SK-N-SH (cell line): ENCODE measurements around the gene ALDH1L1. TPM values are rescaled to one million over a fixed set of nuclear protein-coding genes. Genes with fewer than 3 reads are reported as not detected.
A peak's percentile ranks its signal among the peaks of the same experiment; 100 is the strongest.

Experiments used
- CTCF ChIA-PET: fragments of 300-600, 350-600 bp; formaldehyde crosslinking; extraction: SDS; loops from one replicate; lab custom pipeline; 2021; lab: Yijun Ruan, JAX
- POLR2A ChIA-PET: fragments of 350-600 bp; sonication (Branson Sonifier 250); formaldehyde crosslinking; extraction: SDS; loops from one replicate; lab custom pipeline; 2020; ENCODE audit warnings: antibody characterized with exemption, inconsistent platforms; lab: Yijun Ruan, JAX
- DNase-seq: peaks from one replicate; pipeline ENCODE4 v3.0.0; 2012
- H2AFZ ChIP-seq: fragments of 200-600 bp; sonication (generic); 2 replicates; pipeline ENCODE4 v1.8.1; 2016; ENCODE audit warnings: antibody characterized with exemption, mild to moderate bottlenecking, low read depth
- H3F3A ChIP-seq: fragments of 200-600 bp; sonication (generic); replicated peaks from 2 replicates; pipeline ENCODE3; 2016; ENCODE audit warnings: antibody characterized with exemption, mild to moderate bottlenecking; ENCODE audit not compliant: insufficient read depth
- H3K27ac ChIP-seq, 2 experiments: fragments of 200-500 bp in 1 of 2; fragments of 200-600 bp in 1 of 2; sonication (Bioruptor generic) in 1 of 2; sonication (generic), shearing (Covaris generic) in 1 of 2; 2 replicates each; pipeline versions ENCODE4 v1.5.1 to v1.6.1; 2014 to 2016; ENCODE audit warnings: low read depth in 2 of 2, inconsistent platforms in 1 of 2, low read length in 1 of 2, mild to moderate bottlenecking in 1 of 2, mixed read lengths in 1 of 2
- H3K27me3 ChIP-seq: fragments of 200-600 bp; sonication (generic), shearing (Covaris generic); 2 replicates; pipeline ENCODE4 v1.6.1; 2016; ENCODE audit warnings: mixed run types; ENCODE audit not compliant: insufficient read depth
- H3K36me3 ChIP-seq, 2 experiments: fragments of 200-500 bp in 1 of 2; fragments of 200-600 bp in 1 of 2; sonication (Bioruptor generic) in 1 of 2; sonication (generic) in 1 of 2; replicated peaks in 1 of 2; 2 replicates each; pipeline versions ENCODE3 to v1.5.1; 2014 to 2016; ENCODE audit warnings: low read length in 1 of 2, mild to moderate bottlenecking in 1 of 2; ENCODE audit not compliant: insufficient read depth in 2 of 2, control insufficient read depth in 1 of 2
- H3K4me1 ChIP-seq, 2 experiments: fragments of 200-500 bp in 1 of 2; fragments of 200-600 bp in 1 of 2; sonication (Bioruptor generic) in 1 of 2; sonication (generic), shearing (Covaris generic) in 1 of 2; 2 replicates each; pipeline versions ENCODE4 v1.5.1 to v1.6.1; 2014 to 2016; ENCODE audit warnings: low read depth in 1 of 2, low read length in 1 of 2, mixed run types in 1 of 2; ENCODE audit not compliant: insufficient read depth in 2 of 2, control insufficient read depth in 1 of 2
- H3K4me2 ChIP-seq: fragments of 200-600 bp; sonication (generic), shearing (Covaris generic); 2 replicates; pipeline ENCODE4 v1.6.1; 2017; ENCODE audit warnings: mixed run types
- H3K4me3 ChIP-seq, 2 experiments: fragments of 200-500 bp in 1 of 2; fragments of 200-600 bp in 1 of 2; sonication (Bioruptor generic) in 1 of 2; sonication (generic), shearing (Covaris generic) in 1 of 2; 2 replicates each; pipeline versions ENCODE4 v1.5.1 to v1.8.1; 2014 to 2016; ENCODE audit warnings: low read depth in 2 of 2, inconsistent platforms in 1 of 2, low read length in 1 of 2, mild to moderate bottlenecking in 1 of 2, mixed read lengths in 1 of 2, moderate library complexity in 1 of 2
- H3K79me2 ChIP-seq: fragments of 200-600 bp; sonication (generic); 2 replicates; pipeline ENCODE4 v1.8.1; 2017; ENCODE audit warnings: mild to moderate bottlenecking; ENCODE audit not compliant: insufficient read depth
- H3K9ac ChIP-seq: fragments of 200-600 bp; sonication (generic); 2 replicates; pipeline ENCODE4 v1.6.1; 2017; ENCODE audit warnings: mixed run types
- H3K9me2 ChIP-seq: fragments of 200-600 bp; sonication (generic); 2 replicates; pipeline ENCODE4 v1.6.1; 2017; ENCODE audit warnings: mixed run types
- H3K9me3 ChIP-seq: fragments of 200-600 bp; sonication (generic); 2 replicates; pipeline ENCODE4 v1.6.1; 2017; ENCODE audit warnings: mixed run types, mild to moderate bottlenecking, moderate library complexity
- H4K20me1 ChIP-seq: fragments of 200-600 bp; sonication (generic); 2 replicates; pipeline ENCODE4 v1.6.1; 2017; ENCODE audit warnings: mild to moderate bottlenecking, mixed run types; ENCODE audit not compliant: insufficient read depth
- EZH2phosphoT487 ChIP-seq: fragments of 200-600 bp; sonication (generic); IDR thresholded peaks from 2 replicates; pipeline ENCODE4 v1.6.1; 2017; ENCODE audit warnings: low read depth, mixed run types, mild to moderate bottlenecking, antibody characterized with exemption, moderate library complexity, borderline replicate concordance
- IRF3 ChIP-seq: fragments of 150-350 bp; IDR thresholded peaks from 2 replicates; pipeline ENCODE4 v1.6.1; 2016; ENCODE audit warnings: mild to moderate bottlenecking, low read depth, low read length
- MXI1 ChIP-seq: IDR thresholded peaks from 2 replicates; pipeline ENCODE4 v1.6.1; 2012; ENCODE audit warnings: mild to moderate bottlenecking, low read depth, low read length, improper control_type of control experiment
- WGBS: methylation state at CpG from one replicate; pipeline ENCODE4 v1.1.6; 2017; ENCODE audit warnings: low lambda C conversion rate; 5-methylcytosine and 5-hydroxymethylcytosine counted together
- polyA plus RNA-seq, 3 experiments: library from polyadenylated mRNA; depleted of rRNA; stranded (reverse); fragments of >200 nt; gene quantifications; 2 replicates each; pipeline ENCODE4 v1.2.3, GENCODE V29; 2012
- TF ChIP-seq, protein P1 (sequence below): IDR thresholded peaks from 2 replicates; pipeline ENCODE4; 2012
- TF ChIP-seq, protein P2 (sequence below): IDR thresholded peaks from 2 replicates; pipeline ENCODE4 v1.6.1; 2012; ENCODE audit warnings: mild to moderate bottlenecking, low read depth, low read length, moderate library complexity
- TF ChIP-seq, protein P3 (sequence below): IDR thresholded peaks from 2 replicates; pipeline ENCODE4 v1.4.0; 2012; ENCODE audit warnings: low read depth, borderline replicate concordance

The ALDH1L1 gene
- polyA plus RNA-seq, 1 of the 3 experiments (the other 2 are of a cell fraction): not detected

DNA sequence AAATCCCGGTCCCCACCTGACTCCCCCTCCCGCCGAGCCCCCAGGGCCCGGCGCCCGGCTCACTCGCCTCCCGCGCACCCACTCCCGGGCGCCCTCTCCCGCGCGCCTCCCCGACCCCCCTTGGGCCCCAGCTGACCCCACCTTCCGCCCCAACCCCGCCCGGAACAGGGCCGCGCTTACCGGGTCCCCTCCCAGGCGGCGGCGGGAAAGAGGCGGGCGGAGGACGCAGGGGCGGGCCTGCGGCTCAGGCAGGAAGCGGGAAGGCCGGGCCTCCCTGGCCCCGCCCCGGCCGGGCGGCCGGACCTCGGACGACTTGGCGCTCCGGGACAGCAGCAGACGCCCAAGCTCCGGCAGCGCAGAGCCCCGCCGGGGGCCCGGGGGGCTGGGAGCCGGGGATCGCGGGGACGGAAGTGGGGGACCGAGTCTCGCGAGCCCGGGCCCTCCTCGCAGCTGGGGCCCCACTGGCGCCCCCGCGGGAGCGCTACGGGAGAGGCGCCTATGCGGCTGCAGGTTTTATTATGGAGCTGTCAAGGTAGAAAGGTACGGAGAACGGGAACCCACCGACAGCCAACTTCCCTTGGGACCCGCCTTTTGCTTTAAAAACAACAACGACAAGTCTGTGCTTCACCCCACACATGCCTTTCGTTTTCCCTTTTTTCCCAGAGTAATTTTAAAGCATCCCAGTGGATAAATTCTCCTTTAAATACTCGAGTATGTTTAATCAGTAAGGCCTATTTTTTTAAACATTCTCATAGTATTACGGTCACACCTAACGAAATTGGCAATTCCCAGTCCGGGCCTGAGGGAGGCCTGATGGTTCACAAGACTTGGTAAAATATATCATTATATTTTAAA lies 96.2 kb downstream of the ALDH1L1 start, which contains the start of gene SLC41A3 (continued):
- TF ChIP-seq, protein P1, sequence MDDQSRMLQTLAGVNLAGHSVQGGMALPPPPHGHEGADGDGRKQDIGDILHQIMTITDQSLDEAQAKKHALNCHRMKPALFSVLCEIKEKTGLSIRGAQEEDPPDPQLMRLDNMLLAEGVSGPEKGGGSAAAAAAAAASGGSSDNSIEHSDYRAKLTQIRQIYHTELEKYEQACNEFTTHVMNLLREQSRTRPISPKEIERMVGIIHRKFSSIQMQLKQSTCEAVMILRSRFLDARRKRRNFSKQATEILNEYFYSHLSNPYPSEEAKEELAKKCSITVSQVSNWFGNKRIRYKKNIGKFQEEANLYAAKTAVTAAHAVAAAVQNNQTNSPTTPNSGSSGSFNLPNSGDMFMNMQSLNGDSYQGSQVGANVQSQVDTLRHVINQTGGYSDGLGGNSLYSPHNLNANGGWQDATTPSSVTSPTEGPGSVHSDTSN: no peak
- TF ChIP-seq EZH2phosphoT487: no peak
- TF ChIP-seq, protein P2, sequence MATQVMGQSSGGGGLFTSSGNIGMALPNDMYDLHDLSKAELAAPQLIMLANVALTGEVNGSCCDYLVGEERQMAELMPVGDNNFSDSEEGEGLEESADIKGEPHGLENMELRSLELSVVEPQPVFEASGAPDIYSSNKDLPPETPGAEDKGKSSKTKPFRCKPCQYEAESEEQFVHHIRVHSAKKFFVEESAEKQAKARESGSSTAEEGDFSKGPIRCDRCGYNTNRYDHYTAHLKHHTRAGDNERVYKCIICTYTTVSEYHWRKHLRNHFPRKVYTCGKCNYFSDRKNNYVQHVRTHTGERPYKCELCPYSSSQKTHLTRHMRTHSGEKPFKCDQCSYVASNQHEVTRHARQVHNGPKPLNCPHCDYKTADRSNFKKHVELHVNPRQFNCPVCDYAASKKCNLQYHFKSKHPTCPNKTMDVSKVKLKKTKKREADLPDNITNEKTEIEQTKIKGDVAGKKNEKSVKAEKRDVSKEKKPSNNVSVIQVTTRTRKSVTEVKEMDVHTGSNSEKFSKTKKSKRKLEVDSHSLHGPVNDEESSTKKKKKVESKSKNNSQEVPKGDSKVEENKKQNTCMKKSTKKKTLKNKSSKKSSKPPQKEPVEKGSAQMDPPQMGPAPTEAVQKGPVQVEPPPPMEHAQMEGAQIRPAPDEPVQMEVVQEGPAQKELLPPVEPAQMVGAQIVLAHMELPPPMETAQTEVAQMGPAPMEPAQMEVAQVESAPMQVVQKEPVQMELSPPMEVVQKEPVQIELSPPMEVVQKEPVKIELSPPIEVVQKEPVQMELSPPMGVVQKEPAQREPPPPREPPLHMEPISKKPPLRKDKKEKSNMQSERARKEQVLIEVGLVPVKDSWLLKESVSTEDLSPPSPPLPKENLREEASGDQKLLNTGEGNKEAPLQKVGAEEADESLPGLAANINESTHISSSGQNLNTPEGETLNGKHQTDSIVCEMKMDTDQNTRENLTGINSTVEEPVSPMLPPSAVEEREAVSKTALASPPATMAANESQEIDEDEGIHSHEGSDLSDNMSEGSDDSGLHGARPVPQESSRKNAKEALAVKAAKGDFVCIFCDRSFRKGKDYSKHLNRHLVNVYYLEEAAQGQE: no peak
- TF ChIP-seq, protein P3, sequence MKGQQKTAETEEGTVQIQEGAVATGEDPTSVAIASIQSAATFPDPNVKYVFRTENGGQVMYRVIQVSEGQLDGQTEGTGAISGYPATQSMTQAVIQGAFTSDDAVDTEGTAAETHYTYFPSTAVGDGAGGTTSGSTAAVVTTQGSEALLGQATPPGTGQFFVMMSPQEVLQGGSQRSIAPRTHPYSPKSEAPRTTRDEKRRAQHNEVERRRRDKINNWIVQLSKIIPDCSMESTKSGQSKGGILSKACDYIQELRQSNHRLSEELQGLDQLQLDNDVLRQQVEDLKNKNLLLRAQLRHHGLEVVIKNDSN: no peak

- peaks cover 0 to 5% of the 10 kb centered on the region in 2 experiments for H3K36me3 ChIP-seq
- peaks cover 18% of the 10 kb centered on the region; the same call in 1 of the 2 replicates for H3K9me3 ChIP-seq
- peak overlapping the region; percentile 75; the same call in 1 of the 2 replicates for H2AFZ ChIP-seq
- H3K27me3 ChIP-seq: no peaks in the 10 kb centered on the region
- WGBS: 8% methylated on average over 2 of the region's 30 CpGs
- POLR2A ChIA-PET: no interaction called here
- H3K4me3 ChIP-seq: peak overlapping the region; percentile 66 to 76
- no peaks in the 10 kb centered on the region for H3F3A ChIP-seq
- H3K9ac ChIP-seq: peak overlapping the region; percentile 71
- H4K20me1 ChIP-seq: no peaks in the 10 kb centered on the region
- peak; percentile 88 for DNase-seq
- peak overlapping the region; percentile 80 for H3K4me2 ChIP-seq
- no peaks in the 10 kb centered on the region for H3K9me2 ChIP-seq
- peaks cover 7% of the 10 kb centered on the region; the same call in 1 of the 2 replicates for H3K79me2 ChIP-seq
- CTCF ChIA-PET: interaction anchor here (1.1 to 1.4 kb wide), 3 partner anchors 9 to 15 kb away, joined by 3 to 5 read pairs (median 4); no protein-coding TSS in a partner anchor
- TF ChIP-seq MXI1: 0 out of 2 replicates have a peak, but pooled peaks have one; percentile 34
- TF ChIP-seq IRF3: no peak
- TF ChIP-seq, all 33 proteins: peak for 1
- H3K4me1 ChIP-seq: peaks cover 0 to 15% of the 10 kb centered on the region in 2 experiments; a peak in 2 of 4 replicates
- H3K27ac ChIP-seq: peak overlapping the region; percentile 23 to 78
Observed at GRCh38 chr3:126083511-126083912, 96.9 kb downstream of the ALDH1L1 start.
